Hepatic stellate cell (primary cell): ENCODE data around the gene RBBP6.
"Not testable (repeated sequence)": the region's sequence is repeated elsewhere in the genome, so short reads cannot be mapped to it uniquely, and the experiment has no call there.

ENCODE experiments used
- DNase-seq: peaks from one replicate; pipeline ENCODE4 v3.0.0; 2011; ENCODE audit warnings: low spot score

Gene RBBP6, protein sequence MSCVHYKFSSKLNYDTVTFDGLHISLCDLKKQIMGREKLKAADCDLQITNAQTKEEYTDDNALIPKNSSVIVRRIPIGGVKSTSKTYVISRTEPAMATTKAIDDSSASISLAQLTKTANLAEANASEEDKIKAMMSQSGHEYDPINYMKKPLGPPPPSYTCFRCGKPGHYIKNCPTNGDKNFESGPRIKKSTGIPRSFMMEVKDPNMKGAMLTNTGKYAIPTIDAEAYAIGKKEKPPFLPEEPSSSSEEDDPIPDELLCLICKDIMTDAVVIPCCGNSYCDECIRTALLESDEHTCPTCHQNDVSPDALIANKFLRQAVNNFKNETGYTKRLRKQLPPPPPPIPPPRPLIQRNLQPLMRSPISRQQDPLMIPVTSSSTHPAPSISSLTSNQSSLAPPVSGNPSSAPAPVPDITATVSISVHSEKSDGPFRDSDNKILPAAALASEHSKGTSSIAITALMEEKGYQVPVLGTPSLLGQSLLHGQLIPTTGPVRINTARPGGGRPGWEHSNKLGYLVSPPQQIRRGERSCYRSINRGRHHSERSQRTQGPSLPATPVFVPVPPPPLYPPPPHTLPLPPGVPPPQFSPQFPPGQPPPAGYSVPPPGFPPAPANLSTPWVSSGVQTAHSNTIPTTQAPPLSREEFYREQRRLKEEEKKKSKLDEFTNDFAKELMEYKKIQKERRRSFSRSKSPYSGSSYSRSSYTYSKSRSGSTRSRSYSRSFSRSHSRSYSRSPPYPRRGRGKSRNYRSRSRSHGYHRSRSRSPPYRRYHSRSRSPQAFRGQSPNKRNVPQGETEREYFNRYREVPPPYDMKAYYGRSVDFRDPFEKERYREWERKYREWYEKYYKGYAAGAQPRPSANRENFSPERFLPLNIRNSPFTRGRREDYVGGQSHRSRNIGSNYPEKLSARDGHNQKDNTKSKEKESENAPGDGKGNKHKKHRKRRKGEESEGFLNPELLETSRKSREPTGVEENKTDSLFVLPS (N-terminal part only)

DNA sequence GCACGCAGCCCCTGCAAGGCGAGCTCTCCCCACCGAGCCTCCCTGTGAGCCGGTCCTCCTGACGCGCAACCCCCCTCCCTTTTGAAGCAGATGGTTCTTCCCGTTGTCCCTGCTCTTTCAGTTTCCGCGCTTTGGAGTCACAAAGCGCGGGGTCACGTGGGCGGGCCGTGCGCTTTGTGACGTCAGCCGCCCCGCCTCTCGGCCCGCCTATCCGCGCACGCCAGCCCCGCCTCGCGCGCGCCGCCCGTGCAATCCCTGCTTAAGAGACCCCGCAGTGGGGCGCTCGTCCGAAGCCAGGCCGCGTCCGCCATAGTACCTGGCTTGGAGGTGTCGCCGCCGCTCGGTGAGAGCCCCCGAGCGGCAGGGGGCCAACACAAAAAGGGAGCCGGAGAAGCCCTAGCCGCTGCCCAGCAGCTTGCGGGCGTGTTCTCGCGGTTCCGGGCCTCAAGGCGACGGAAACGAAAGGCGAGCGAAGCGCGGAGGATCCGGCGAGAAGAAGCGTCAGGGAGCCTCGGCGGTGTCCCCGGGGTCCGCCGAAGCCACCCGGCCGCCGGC is at the start of gene RBBP6:
Gene RBBP6, plus strand, starts transcription at position 272 of the 555 bp plus-strand sequence. CDS start 1,061 bp downstream, outside the sequence.
- peak; percentile 84 for DNase-seq

DNA sequence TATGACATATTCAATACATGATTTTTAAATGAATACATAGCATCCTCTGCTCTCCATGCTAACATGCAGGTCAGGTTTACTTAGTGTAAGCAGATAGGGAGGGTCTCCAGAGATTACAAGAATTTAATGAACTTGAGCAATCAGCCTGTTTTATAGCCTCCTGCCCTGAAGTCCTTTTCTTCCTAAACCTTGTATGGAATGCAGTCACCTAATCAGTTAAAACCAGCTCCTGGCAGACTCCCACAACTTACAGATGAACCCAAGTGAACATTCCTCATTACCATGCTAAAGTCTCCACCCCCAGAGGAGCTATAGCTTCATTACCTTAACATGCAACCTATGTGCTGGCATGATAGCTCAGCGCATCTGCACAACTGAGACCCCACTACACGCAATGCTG is 48.5 kb upstream of the RBBP6 start:
- no peak for DNase-seq

DNA sequence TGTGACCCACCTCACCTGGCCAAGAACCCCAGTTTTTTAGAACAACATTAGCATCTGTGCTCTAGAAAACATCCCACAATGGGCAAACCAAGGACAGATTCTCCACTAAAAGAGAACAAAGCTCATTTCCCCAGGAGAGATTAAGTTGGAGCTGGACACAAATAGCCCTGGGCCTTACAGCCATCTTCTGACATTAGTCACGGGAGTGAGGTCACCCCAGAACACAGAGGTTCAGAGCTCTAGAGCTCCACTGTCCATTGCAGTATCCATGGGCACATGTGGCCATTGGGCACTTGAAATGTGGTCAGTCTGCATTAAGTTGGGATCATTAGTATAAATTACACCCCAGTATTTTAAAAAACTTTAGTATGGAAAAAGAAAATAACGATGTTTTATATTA is 47.6 kb upstream of the RBBP6 start:
- no peak for DNase-seq

DNA sequence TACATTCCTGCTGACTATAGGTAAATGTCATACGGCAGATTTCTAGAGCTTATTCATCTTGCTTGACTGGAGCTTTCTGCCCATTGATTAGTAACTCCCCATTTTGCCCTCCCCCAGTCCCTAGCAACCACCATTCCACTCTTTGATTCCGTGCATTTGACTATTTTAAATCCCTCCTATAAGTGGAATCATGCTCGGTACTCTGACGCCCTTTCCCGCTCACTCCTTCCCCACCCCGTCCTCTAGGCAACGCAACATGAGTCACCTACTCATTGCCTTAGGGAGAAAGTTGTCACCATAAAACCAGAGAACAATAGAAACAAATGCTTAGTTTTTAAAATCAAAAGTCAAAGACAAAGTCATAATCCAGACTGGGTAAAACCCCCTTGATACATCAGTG is 45.5 kb upstream of the RBBP6 start:
- no peak for DNase-seq

DNA sequence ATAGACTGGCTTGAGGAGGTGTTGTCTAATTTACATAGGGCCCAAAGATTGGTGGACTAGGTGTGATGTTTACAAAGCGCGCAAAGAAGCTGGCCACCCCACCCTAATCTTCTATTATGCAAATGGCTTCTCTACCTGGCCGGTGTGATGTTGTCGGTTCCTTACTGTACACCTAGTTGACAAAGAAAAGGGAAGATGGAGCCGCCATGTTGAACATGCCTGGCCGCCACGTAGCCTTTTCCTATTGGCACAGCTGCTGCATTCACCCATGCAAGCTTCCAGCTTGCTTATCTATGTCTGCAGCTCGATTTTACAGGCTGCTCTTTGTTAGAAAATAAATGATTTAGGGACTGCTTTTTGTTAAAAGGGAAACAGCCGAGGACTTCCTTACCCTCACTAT is 44.2 kb upstream of the RBBP6 start:
- DNase-seq, result not testable (repeated sequence)

DNA sequence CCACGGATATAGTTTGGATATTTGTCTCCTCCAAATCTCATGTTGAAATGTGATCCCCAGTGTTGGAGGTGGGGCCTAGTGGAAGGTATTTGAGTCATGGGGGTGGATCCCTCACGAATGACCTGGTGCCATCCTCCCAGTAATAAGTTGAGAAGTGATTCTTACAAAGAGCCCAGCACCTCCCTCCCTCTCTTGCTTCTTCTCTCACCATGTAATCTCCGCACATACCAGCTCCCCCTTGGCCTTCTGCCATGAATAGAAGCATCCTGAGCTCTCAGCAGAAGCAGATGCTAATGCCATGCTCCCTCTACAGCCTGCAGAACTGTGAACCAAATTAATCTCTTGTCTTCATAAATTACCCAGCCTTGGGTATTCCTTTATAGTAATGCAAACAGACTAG is 41.9 kb upstream of the RBBP6 start:
- DNase-seq, result no peak

DNA sequence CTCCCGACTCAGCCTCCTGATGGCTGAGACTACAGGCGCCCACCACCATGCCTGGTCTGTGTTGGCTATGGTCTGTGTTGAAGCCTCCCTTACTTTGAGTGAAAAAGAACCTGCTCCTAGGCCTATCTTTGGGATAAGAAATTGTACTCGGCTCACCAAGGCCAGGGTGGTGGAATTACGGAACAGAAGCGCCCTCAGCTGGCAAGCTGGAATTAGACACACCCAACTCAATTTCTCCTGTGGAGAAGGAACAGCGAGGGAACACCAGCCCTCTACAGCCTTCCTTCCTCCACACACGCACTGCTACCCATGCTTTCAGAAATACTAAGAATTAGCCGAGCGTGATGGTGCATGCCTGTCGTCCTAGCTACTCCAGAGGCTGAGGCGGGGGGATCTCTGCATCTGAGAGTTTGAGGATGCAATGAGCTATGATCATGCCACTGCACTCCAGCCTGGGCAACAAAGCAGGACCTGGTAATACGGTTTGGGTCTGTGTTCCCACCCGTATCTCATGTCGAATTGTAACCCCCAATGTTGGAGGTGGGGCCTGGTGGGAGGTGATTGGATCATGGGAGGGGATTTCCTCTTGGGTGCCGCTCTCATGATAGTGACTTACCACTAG is 40.1 kb upstream of the RBBP6 start:
- DNase-seq, result peak; percentile 19

DNA sequence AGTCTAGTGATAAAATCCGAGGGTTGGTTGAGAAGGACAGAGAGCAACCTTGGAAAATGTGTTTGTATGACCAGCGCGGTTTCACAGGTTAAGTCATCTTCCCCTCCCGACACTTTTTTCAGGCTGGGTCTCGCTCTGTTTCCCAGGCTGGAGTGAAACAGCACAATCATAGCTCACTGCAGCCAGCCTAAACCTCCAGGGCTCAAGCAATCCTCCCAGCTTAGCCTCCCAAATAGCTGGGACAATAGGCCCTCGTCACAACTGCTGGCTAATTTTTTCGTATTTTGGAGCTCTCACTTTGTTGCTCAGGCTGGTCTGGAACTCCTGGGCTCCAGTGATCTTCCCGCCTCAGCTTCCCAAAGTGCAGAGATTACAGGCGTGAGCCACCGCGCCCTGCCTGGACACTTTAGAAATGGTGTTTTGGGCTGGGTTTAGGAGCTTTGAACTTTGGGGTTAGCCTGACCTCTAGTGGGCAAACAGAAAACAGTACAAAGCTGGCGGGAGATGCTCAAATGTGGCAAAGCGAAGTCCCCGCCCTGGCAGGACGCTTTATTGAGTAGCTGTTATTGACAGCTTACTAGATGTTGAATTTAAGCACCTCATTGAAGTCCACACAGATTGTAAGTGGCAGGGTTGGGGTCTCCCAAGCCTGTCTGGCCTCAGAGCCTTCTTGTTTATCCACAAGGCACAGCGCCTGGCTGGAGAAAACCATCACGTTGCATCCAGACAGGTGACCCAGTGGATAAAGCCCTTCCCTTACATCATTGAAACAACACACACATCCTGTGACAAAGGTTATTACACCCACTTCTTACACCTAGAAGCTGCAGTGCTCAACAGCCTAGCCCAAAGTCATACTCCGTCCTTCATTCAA is 34.7 kb upstream of the RBBP6 start:
- DNase-seq, result peak; percentile 54

DNA sequence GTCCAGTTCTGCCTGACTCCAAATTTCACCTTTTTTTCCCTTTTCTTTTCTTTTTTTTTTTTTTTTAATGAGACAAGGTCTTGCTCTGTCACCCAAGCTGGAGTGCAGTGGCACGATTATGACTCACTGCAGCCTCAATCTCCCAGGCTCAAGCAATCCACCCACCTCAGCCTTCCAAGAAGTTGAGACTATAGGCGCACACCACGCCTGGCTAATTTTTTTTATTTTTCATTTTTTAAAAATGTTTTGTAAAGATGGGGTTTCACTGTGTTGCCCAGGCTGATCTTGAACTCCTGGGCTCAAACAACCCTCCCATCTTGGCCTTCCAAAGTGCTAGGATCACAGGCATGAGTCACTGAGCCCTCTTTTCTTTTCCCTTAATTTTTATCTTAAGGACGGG is 33.4 kb upstream of the RBBP6 start:
- no peak for DNase-seq

DNA sequence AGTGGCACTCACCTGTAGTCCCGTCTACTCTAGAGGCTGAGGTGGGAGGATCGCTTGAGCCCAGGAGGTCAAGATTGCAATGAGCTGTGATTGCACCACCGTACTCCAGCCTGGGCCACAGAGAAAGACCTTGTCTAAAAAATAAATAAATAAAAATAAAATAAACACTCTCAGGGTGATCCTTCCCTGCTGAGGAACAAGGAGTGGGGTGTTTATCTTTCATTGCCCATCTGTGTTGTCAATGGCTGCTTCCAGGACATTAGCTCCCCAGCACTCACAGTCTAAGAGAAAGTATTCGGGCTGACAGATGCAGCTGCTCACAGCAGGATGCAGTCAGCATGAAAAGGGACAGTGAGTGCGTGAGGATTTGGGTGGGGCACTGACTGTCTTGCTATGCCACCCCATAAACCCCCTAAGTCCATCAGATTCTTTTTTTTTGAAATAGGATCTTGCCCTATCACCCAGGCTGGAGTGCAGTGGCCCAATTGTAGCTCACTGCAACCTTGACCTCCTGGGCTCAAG is 31.3 kb upstream of the RBBP6 start:
- no peak for DNase-seq

DNA sequence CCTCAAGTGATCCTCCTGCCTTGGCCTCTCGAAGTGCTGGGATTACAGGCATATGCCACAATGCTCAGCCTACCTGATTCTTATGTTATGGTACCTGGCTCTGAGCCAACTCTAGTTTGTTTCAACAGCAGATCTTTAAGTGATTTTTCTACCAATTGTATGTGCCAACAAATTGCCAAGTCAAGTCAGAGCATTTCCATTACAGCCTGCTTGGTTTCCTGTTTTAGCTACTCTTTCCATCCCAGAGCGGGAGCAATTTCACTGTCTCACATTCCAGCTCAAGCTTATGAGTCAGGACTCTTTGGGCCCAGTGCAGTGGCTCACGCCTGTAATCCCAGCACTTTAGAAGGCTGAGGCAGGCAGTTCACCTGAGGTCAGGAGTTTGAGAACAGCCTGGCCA is 30.8 kb upstream of the RBBP6 start:
- DNase-seq, result no peak

DNA sequence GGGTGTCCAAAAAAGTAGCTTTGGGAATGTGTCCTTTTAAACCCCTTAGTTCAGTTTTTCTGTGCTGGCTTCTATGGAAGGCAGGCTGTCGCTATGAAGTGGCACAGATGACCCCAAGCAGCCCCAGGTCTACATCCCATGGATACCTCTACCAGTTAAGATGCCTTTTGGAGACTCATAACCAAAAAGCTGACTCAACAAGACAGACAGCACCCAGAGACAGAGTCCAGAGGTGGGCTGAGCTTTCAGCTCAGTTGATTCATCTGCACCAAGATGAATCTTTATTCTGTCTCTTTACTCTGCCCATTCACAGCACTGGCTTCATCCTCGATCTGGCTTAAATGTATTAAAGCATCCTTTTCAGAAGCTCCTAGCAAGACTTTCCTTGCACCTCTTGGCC is 29.8 kb upstream of the RBBP6 start:
- DNase-seq, result no peak

DNA sequence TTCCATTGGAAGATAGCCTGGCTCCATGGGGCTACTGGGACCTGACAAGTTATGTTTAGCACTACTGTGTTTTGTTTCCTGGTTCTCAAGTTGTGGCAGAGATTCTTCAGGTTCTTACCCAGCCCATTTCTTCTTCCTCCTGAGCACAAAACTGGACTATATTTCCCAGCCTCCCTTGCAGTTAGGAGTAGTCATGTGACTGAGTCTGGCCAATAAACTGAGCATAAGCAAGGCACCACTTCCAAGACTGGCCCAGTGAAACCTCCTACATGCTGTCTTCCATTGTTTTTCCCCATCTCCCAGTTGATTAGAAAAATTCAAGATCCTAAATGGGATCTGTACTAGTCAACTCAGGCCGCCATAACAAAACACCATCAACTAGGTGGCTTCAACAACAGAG is 28.2 kb upstream of the RBBP6 start:
- no peak for DNase-seq

DNA sequence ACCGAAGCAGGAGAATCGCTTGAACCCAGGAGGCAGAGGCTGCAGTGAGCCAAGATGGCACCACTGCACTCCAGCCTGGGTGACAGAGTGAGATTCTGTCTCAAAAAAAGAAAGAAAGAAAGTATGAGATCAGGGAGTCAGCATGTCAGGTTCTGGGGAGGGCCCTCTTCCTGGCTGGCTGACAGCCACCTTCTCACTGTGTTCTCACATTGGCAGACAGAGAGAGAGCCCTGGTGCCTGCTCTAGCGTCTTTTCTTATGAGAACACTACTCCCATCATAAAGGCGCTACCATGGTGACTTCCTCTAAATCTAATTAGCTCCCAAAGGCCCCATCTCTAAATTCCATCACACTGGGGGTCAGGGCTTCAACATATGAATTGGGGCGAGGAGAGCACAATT is 27.6 kb upstream of the RBBP6 start:
- DNase-seq, result no peak

DNA sequence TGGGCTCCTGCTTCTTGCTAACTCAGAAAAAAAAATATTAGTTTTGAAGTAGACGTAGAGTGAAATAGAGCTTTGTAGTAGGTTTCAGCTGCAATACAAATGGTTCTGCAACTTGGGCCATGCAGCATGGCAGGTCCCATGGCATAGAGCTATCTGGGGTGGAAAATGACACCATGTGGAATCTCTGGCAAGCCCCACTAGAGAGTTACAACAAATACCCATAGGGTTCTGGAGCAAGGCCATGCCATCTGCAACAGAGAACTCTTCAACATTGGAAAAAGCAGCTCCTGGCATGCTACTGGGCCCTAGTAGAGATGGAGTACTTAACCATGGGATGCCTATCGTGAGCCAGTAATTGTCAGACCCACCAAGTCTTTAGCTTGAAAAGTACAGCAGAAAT is 25.3 kb upstream of the RBBP6 start:
- no peak for DNase-seq

DNA sequence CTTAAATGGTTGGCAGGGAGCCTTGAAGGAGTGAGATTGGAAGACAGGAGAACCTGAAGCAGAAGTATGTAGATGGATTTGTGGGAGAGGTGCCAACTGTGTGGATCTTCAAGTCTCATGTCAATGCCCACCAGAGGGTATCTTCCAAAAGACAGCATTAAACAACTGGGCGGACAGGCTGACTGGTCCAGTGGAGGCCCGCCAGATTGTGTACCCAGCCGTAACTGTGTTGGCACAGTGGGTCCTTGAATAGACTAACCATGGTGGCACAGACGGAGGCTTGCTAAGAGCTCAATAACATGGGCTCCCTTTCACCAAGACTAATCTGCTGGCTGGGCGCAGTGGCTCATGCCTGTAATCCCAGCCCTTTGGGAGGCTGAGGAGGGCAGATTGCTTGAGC is 24.2 kb upstream of the RBBP6 start:
- no peak for DNase-seq

DNA sequence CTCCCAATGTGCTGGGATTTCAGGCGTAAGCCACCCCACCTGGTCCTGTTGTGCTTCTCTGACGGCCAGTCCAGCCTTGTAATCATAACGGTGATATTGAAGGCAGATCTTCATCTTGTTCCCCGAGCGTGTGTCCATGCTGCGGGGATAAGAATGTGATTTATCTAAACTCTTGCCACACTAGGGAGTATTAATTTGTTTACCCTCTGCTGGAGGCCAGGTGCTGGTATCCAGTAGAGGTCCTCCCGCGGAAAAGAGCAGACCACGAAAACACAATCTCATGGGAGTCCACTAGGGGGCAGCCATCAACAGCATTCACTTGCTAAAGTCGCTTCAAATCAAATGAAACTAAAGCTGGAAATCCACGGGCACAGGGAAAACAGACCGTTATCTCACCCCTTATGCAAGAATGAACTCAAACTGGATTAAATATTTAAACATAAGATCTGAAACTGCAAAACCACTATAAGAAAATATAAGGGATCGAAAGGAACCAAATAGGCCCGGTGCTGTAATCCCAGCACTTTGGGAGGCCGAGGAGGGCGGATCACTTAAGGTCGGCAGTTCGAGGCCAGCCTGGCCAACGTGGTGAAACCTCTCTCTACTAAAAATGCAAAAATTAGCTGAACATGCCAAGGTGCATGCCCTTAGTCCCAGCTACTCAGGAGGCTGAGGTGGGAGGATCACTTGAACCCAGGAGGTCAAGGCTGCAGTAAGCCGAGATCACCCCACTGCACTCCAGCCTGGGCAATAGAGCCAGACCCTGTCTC is 22.3 kb upstream of the RBBP6 start:
- DNase-seq, result peak; percentile 60

DNA sequence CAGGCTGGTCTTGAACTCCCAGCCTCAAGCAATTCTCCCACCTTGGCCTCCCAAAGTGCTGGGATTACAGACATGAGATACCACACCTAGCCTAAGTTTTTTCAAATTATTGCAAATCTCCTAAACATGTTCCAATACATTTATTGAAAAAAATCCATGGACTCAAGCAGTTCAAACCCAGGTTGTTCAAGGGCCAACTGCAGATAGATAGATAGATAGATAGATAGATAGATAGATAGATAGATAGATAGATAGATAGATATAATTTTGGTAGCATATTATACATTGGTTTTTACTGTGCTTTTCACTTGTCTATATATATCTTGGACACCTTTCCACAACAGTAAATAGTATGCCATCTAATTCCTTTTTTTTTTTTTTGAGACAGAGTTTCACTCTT is 20.9 kb upstream of the RBBP6 start:
- no peak for DNase-seq

DNA sequence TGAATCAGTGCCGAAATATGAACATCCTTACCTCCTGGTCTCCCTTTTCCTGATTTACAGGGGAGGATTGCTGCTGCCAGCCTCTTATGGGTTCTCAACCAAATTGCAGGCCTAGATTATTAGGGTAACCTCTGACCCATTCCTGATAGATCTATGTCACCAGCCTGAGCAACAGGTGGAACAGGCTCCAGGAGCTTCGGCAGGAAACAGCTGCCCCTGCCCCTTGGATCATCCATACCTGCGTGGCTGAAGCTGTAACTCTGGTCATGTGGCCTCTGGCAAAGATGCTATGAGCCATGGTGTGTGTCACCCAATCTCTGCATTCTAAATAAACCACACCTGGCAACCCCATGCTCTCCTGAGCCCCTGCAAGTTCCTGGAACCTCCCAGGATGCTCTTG is 18.4 kb upstream of the RBBP6 start:
- DNase-seq, result no peak

DNA sequence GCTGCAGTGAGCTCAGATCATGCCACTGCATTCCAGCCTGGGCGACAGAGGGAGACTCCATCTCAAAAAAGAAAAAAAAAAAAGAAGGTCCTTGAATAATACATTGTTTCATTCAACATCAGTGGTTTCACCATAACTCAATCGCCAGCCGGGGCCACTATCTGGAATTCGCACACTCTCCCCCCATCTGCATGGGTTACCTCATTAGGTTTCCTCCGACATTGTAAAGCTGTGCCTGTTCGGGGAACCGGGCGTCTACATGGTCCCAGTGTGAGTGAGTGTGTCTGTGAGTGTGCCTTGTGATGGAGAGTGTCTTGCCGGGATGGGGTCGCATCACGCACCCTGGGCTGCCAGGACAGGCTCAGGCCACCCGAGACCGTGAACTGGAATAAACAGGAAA is 16.6 kb upstream of the RBBP6 start:
- DNase-seq, result no peak
